Motor neuron (in vitro differentiated cells): ENCODE measurements around the gene NFKBIL1. TPM values are rescaled to one million over a fixed set of nuclear protein-coding genes. Genes with fewer than 3 reads are reported as not detected.
"Not testable (repeated sequence)": the region's sequence is repeated elsewhere in the genome, so short reads cannot be mapped to it uniquely, and the experiment has no call there.

Experiments
- ATAC-seq, 8 experiments: fragments of 200-7000 bp; cut with Tn5 transposase; replicated peaks in 6 of 8; 2 replicates each; pipeline ENCODE4 v1.8.0; 2021; ENCODE audit warnings: mild to moderate bottlenecking in 8 of 8, moderate library complexity in 8 of 8
- H3K27ac ChIP-seq, 2 donors: fragments of 250-450 bp; sonication (Bioruptor Pico); 2 replicates each; pipeline ENCODE4 v1.9.0; 2021; ENCODE audit warnings: antibody characterized with exemption in 2 of 2, mild to moderate bottlenecking in 2 of 2, moderate library complexity in 1 of 2
- H3K4me1 ChIP-seq, 2 donors: fragments of 250-450 bp; sonication (Bioruptor Pico); replicated peaks in 1 of 2; 2 replicates each; pipeline ENCODE4 v1.6.1; 2021; ENCODE audit warnings: antibody characterized with exemption in 2 of 2, mild to moderate bottlenecking in 2 of 2, moderate library complexity in 1 of 2
- H3K4me3 ChIP-seq, 5 donors: fragments of 250-450 bp; sonication (Bioruptor Pico); 2 replicates each; pipeline ENCODE4 v1.9.0; 2021; ENCODE audit warnings: antibody characterized with exemption in 5 of 5, mild to moderate bottlenecking in 5 of 5, moderate library complexity in 4 of 5
- WGBS, 10 experiments: fragments of 450-650 bp; shearing (Covaris generic); methylation state at CpG; one replicate each; pipeline ENCODE4 v1.0.0; 2022; 5-methylcytosine and 5-hydroxymethylcytosine counted together
- in situ Hi-C, 9 experiments: fragments of 400-800 bp; cut with MboI; loops; one replicate each; pipeline ENCODE4 v1.15.0; 2021; ENCODE audit warnings: low sequenced_read_pairs in 9 of 9, low pct_unique_long_range_greater_than_20kb in 2 of 9; ENCODE audit not compliant: unreplicated experiment in 9 of 9
- total RNA-seq, 8 experiments: library from RNA; unstranded; fragments of 300-600 nt; gene quantifications; 2 replicates each; pipeline versions ENCODE4 v1.2.3 to v1.2.4, GENCODE V29; 2022

Gene NFKBIL1
- total RNA-seq, 8 experiments from 2014 or later = 24.2 to 44.5 (median 31.6) TPM

DNA sequence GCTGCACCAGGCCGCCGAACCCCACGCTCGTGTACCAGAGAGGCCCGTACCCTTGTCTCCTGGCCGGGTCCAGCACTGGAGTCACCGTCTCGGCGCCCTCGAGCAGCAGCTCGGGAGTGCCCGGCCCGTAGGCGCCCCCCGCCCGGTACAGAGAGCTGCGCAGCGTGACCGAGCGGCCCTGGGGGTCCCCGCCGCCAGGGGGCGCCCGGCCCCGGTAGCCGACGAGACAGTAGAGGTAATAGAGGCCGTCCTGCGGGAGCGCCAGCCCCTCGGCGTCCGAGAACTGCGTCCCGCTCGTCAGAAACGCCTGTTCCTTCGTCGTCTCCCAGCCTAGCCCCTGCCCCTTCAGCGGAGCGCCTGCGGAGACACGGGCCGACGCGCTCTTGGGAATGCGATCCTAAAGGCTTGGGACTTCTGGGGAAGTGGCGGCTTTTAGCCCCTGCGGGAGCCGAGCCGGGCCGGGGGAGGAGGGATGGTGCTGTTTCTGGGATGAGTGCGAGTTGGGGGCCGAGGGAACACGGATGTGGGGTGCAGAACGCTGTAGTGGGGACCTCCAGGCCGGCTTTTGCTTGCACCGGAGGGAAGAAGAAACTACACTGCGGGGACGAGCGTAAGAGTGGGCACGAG lies 33.5 kb downstream of the NFKBIL1 start:
- in situ Hi-C loops = no loop called here
- H3K27ac ChIP-seq = no peak overlapping the region
- peaks cover 0 to 6% of the 10 kb centered on the region in 2 donors for H3K4me1 ChIP-seq
- peak overlapping the region; percentile 40 to 51 (median 43) for H3K4me3 ChIP-seq
- WGBS, 10 experiments = 0 to 11% (median 2%) methylated on average over 4 to 26 of the region's 62 CpGs; no CpG with 5 or more reads in 4 of the 10 experiments
- peak; percentile 97 to 99 (median 99) for ATAC-seq

- peak in 2 of 8 experiments; percentile 6 for ATAC-seq
- WGBS, 10 experiments = 3 to 100% (median 14%) methylated on average over 1 to 10 of the region's 21 CpGs; no CpG with 5 or more reads in 2 of the 10 experiments
- in situ Hi-C loops = no loop called here
Observed at GRCh38 chr6:31581434-31582229, 34.2 kb downstream of the NFKBIL1 start.

DNA sequence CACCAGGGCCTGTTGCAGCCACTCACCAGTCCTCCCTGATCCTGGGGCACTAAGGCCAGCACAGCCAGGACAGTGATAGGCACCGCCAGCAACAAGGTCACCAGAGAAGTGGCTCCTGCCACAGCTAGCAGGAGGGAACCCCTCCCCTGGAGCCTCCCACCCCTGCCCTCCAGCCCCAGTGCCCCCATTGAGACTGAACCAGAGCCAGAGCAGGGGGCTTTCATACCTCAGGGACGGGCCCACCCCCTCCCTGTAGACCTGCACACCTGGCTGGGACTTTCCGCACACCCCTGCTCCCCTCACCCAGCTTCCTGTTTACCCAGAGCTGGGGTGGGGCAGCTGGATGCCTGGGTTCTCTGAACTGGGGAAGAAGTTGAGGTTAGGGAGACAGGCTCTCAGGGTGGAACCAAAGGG lies 34.8 kb downstream of the NFKBIL1 start, which contains the start of gene LTB:
TSS of gene LTB (minus strand) at position 195 of the 414 bp plus-strand sequence. CDS start at position 188, 7 bp downstream.
- in situ Hi-C loops = no loop called here
- H3K27ac ChIP-seq = no peak within 1 kb of the TSS
- H3K4me3 ChIP-seq = peak within 1 kb of the TSS; percentile 40 to 51 (median 43)
- no peak for ATAC-seq
- WGBS, 10 experiments = no CpG with 5 or more reads among the region's 3 CpGs
- peaks cover 2 to 6% of the 10 kb centered on the region in 2 donors for H3K4me1 ChIP-seq

More at GRCh38 chr6:31581434-31582229, 34.2 kb downstream of the NFKBIL1 start:
- Histone ChIP-seq H3K4me1 (peaks cover 0 to 6% of the 10 kb centered on the region in 2 donors), H3K4me3 (peak overlapping the region; percentile 40 to 51 (median 43)), H3K27ac (no peak overlapping the region)

- Histone ChIP-seq H3K4me3 (no peak overlapping the region), H3K27ac (no peak overlapping the region), H3K4me1 (peaks cover 3 to 6% of the 10 kb centered on the region in 2 donors)
- in situ Hi-C loops = no loop called here
- WGBS, 10 experiments = 0 to 100% (median 58%) methylated on average over 1 to 2 of the region's 2 CpGs; no CpG with 5 or more reads in 6 of the 10 experiments
- no peak for ATAC-seq
Observed at GRCh38 chr6:31585491-31585890, 38.1 kb downstream of the NFKBIL1 start.

- no peak within 1 kb of the TSS for H3K4me3 ChIP-seq
- in situ Hi-C loops = no loop called here
- H3K27ac ChIP-seq = no peak within 1 kb of the TSS
- H3K4me1 ChIP-seq = peaks cover 3 to 6% of the 10 kb centered on the region in 2 donors
- WGBS, 10 experiments = 63 to 80% (median 67%) methylated on average over 1 of the region's 1 CpG; no CpG with 5 or more reads in 7 of the 10 experiments
- peak in 1 of 8 experiments; percentile 12 for ATAC-seq
Observed at GRCh38 chr6:31586008-31586407, 38.6 kb downstream of the NFKBIL1 start, which contains the start of gene LST1. LST1 (plus strand) TSS chr6:31586277; CDS start chr6:31587300, 1,023 bp downstream.

DNA sequence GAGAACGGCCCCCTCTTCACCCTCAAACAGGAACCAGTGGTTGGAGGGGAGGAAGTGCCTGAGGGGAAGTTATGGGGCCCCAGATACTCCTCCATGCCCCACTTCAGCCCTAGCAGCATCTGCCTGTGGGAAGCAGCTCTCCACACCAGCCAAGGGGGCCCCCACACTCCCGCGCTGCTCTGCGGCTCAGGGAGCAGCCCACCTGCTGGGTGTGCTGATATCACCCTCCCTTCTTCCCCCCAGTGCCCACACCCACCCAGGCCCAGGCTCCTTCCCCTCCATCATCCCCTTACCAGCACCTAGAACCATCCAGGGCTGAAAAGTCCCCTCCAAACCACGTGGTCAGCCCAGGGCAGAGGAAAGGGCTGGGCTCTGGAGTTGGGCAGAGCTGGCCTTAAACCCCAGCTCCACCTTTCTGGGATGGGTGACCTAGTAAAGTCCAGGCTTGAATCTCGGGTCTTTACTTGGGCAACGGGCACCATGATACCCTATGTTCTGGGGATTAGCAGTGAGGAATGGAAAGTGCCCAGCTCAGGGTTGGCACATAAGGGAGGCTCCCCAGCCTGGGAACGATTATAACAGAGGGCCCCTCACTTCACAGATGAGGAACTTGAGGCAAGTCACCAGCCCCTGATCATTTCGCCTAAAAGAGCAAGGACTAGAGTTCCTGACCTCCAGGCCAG lies 39.3 kb downstream of the NFKBIL1 start:
- WGBS, 10 experiments = 20 to 93% (median 50%) methylated on average over 1 to 3 of the region's 9 CpGs; no CpG with 5 or more reads in 3 of the 10 experiments
- Histone ChIP-seq H3K27ac (no peak overlapping the region), H3K4me3 (no peak overlapping the region), H3K4me1 (peaks cover 1 to 3% of the 10 kb centered on the region in 2 donors)
- in situ Hi-C loops = no loop called here
- ATAC-seq = no peak

DNA sequence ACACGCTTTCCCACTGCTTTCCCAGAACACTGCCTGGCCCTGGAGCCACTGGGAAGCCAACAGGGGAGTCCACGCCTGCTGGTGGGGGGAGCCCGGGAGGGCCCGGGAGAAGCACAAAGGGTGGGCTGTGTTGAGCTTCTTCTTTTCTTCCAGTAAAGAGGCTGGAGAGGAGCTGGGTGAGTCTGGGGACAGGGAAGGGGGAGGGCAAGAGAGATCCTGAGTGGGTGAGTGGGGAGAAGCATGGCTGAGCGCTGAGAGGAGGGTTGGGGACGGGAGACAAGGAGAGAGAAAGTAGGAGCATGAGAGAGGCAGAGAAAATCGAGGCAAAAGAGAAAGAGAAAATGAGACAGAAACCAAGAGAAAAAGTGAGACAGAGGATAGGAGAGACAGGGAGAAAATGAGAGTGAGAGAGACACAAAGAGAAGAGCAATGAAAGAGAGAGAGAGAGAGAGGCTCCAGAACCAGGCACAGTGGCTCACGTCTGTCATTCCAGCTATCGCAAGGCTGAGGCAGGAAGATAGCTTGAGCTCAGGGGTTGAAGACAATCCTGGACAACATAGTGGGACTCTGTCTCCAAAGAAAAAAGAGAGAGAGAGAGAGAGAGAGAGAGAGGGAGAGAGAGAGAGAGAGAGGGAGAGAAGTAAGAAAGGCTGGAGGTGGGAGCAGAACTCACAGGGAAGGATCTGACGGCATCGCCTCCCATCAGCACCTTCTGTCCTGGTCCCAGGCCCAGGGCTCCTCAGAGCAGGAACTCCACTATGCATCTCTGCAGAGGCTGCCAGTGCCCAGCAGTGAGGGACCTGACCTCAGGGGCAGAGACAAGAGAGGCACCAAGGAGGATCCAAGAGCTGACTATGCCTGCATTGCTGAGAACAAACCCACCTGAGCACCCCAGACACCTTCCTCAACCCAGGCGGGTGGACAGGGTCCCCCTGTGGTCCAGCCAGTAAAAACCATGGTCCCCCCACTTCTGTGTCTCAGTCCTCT lies 40.7 kb downstream of the NFKBIL1 start:
- Histone ChIP-seq H3K4me1 (peaks cover 0 to 3% of the 10 kb centered on the region in 2 donors), H3K4me3 (no peak overlapping the region), H3K27ac (no peak overlapping the region)
- ATAC-seq = peak in 5 of 8 experiments; percentile 19 to 79 (median 39)
- in situ Hi-C loops = no loop called here
- WGBS, 10 experiments = 49 to 93% (median 67%) methylated on average over 1 to 7 of the region's 12 CpGs; no CpG with 5 or more reads in 2 of the 10 experiments

- in situ Hi-C loops = no loop called here
- Histone ChIP-seq H3K4me1 (peaks cover 0 to 3% of the 10 kb centered on the region in 2 donors), H3K27ac (no peak overlapping the region), H3K4me3 (no peak overlapping the region)
- 0 to 78% (median 62%) methylated on average over 2 to 4 of the region's 9 CpGs; no CpG with 5 or more reads in 5 of the 10 experiments for WGBS, 10 experiments
- peak in 7 of 8 experiments; percentile 35 to 92 (median 64) for ATAC-seq
Observed at GRCh38 chr6:31588871-31589650, 41.7 kb downstream of the NFKBIL1 start.

DNA sequence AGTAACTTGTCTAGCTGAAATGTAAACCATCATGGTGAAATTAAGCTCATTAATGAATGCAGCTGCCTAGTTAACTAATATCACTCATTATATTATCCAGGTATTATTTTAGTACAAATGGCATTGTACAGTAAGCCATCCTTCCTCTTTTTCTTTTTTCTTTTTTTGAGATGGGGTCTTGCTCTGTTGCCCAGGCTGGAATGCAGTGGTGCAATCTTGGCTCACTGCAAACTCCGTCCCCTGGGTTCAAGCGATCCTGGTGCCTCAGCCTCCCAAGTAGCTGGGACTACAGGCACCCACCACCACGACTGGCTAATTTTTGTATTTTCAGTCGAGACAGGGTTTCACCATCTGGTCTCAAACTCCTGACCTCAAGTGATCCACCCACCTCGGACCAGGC lies 43.3 kb downstream of the NFKBIL1 start:
- in situ Hi-C loops = loop anchor here in 2 of 9 experiments (10.0 kb wide), 1 partner anchor 46 kb away; the partner anchor contains the start of genes ATP6V1G2 (in 2 of the 2), DDX39B (in 2 of the 2) and NFKBIL1 (in 2 of the 2)
- not testable (repeated sequence) for H3K4me1 ChIP-seq, ATAC-seq, H3K27ac ChIP-seq, H3K4me3 ChIP-seq
- 66 to 100% (median 83%) methylated on average over 1 to 5 of the region's 5 CpGs; no CpG with 5 or more reads in 2 of the 10 experiments for WGBS, 10 experiments

GRCh38 chr6:31592396-31592771 lies 45.0 kb downstream of the NFKBIL1 start:
- ATAC-seq = no peak
- 76 to 100% (median 80%) methylated on average over 1 to 5 of the region's 7 CpGs; no CpG with 5 or more reads in 5 of the 10 experiments for whole genome bisulfite sequencing, 10 experiments
- Histone ChIP-seq H3K27ac (no peak overlapping the region), H3K4me1 (no peaks in the 10 kb centered on the region), H3K4me3 (no peak overlapping the region)
- in situ Hi-C loops = loop anchor here in 2 of 9 experiments (10.0 kb wide), 1 partner anchor 48 kb away; the partner anchor contains the start of genes ATP6V1G2 (in 2 of the 2), DDX39B (in 2 of the 2) and NFKBIL1 (in 2 of the 2)

- 0 to 50% (median 20%) methylated on average over 1 to 2 of the region's 2 CpGs; no CpG with 5 or more reads in 3 of the 10 experiments for WGBS, 10 experiments
- no peak overlapping the region for H3K27ac ChIP-seq
- in situ Hi-C loops = loop anchor here in 2 of 9 experiments (10.0 kb wide), 1 partner anchor 52 kb away; the partner anchor contains the start of genes ATP6V1G2 (in 2 of the 2), DDX39B (in 2 of the 2) and NFKBIL1 (in 2 of the 2)
- peak in 4 of 8 experiments; percentile 24 to 77 (median 42) for ATAC-seq
- H3K4me3 ChIP-seq = no peak overlapping the region
- no peaks in the 10 kb centered on the region for H3K4me1 ChIP-seq
Observed at GRCh38 chr6:31597006-31597405, 49.6 kb downstream of the NFKBIL1 start.
